GM23248 (cell line): ENCODE results near the gene UBAC1.

ENCODE experiments used
- EZH2 ChIP-seq: fragments of 200-600 bp; sonication (generic); IDR thresholded peaks from 2 replicates; pipeline ENCODE4 v1.6.1; 2018; ENCODE audit warnings: antibody characterized with exemption, mild to moderate bottlenecking; ENCODE audit not compliant: insufficient read depth, poor library complexity, severe bottlenecking
- EZH2phosphoT487 ChIP-seq: fragments of 200-600 bp; sonication (generic); IDR thresholded peaks from 2 replicates; pipeline ENCODE4 v1.6.1; 2018; ENCODE audit warnings: antibody characterized with exemption, moderate library complexity, mild to moderate bottlenecking, low read depth; ENCODE audit not compliant: insufficient read depth

- TF ChIP-seq EZH2phosphoT487 (no peak), EZH2 (no peak)
Observed at GRCh38 chr9:135924628-135925338, 36.4 kb downstream of the UBAC1 start.
